Thyroid gland (tissue), 4 donors: ENCODE data around the gene CEP350. TPM values are rescaled to one million over a fixed set of nuclear protein-coding genes. Genes with fewer than 3 reads are reported as not detected.

Source experiments
- DNase-seq, 2 donors: peaks; one replicate each; pipeline ENCODE4 v3.0.0-alpha.2; 2019
- H3K27ac ChIP-seq, 3 donors: fragments of 200-600 bp; sonication (generic); 1 replicate in 2 of 3; 2 replicates in 1 of 3; pipeline ENCODE4 v1.5.1; 2016 to 2019; ENCODE audit warnings: mild to moderate bottlenecking in 1 of 3, moderate library complexity in 1 of 3
- H3K27me3 ChIP-seq: fragments of 200-600 bp; sonication (generic); one replicate; pipeline ENCODE4 v1.5.1; 2019
- H3K36me3 ChIP-seq, 2 donors: fragments of 200-600 bp; sonication (generic); one replicate each; pipeline ENCODE4 v1.5.1; 2016 to 2019
- H3K4me1 ChIP-seq, 2 donors: fragments of 200-600 bp; sonication (generic); one replicate each; pipeline ENCODE4 v1.5.1; 2017 to 2019
- H3K4me3 ChIP-seq, 3 donors: fragments of 200-600 bp; sonication (generic); replicated peaks in 1 of 3; 1 replicate in 2 of 3; 2 replicates in 1 of 3; pipeline ENCODE4 v1.5.1; 2016; ENCODE audit warnings: mild to moderate bottlenecking in 1 of 3
- H3K9me3 ChIP-seq: fragments of 200-600 bp; sonication (generic); one replicate; pipeline ENCODE4 v1.5.1; 2017
- CTCF ChIP-seq, 6 experiments: fragments of 200-600 bp in 3 of 6; fragments of 450-650 bp in 3 of 6; sonication (generic) in 3 of 6; IDR thresholded peaks; one replicate each; pipeline ENCODE4 v1.5.1; 2016 to 2019; ENCODE audit warnings: antibody characterized with exemption in 6 of 6, mild to moderate bottlenecking in 2 of 6, inconsistent platforms in 1 of 6, moderate library complexity in 1 of 6
- POLR2A ChIP-seq, 2 donors: fragments of 450-650 bp; IDR thresholded peaks; one replicate each; pipeline ENCODE4 v1.6.1; 2017; ENCODE audit warnings: antibody characterized with exemption in 2 of 2, mild to moderate bottlenecking in 2 of 2, moderate library complexity in 1 of 2
- WGBS, 2 donors: methylation state at CpG; one replicate each; pipeline ENCODE4 v1.1.5; 2017; 5-methylcytosine and 5-hydroxymethylcytosine counted together
- intact Hi-C: fragments of 100-400 bp; cut with DNase I; formaldehyde crosslinking; loops from one replicate; pipeline ENCODE4 v1.15.1; 2023
- total RNA-seq, 4 donors: library from RNA; depleted of rRNA; stranded (reverse); fragments of >200 nt; gene quantifications; one replicate each; pipeline ENCODE4 v1.2.3, GENCODE V29; 2016

Gene CEP350
- total RNA-seq, 4 donors from 2014 or later, result 58.3 to 78.1 (median 65.2) TPM

- TF ChIP-seq CTCF (IDR thresholded peaks at IDR 0.05), result no peak
- no peak for TF ChIP-seq POLR2A (IDR thresholded peaks at IDR 0.05)
These were observed 128.6 kb downstream of the CEP350 start for GRCh38 chr1:180083164-180083563.

GRCh38 chr1:180084867-180085266 lies 130.3 kb downstream of the CEP350 start:
- WGBS, 2 donors, result 98% methylated on average over 1 of the region's 1 CpG
- H3K36me3 ChIP-seq, result peaks cover 15 to 16% of the 10 kb centered on the region in 2 donors
- H3K4me3 ChIP-seq, result no peak overlapping the region
- H3K27me3 ChIP-seq, result no peaks in the 10 kb centered on the region
- H3K4me1 ChIP-seq, result no peaks in the 10 kb centered on the region
- H3K9me3 ChIP-seq, result no peaks in the 10 kb centered on the region
- H3K27ac ChIP-seq, result no peak overlapping the region
- DNase-seq, result no peak
- intact Hi-C loops, result no loop called here
- TF ChIP-seq CTCF (IDR thresholded peaks at IDR 0.05) (no peak), POLR2A (IDR thresholded peaks at IDR 0.05) (no peak)

More at GRCh38 chr1:180083164-180083563, 128.6 kb downstream of the CEP350 start:
- no peaks in the 10 kb centered on the region for H3K9me3 ChIP-seq
- peaks cover 22 to 23% of the 10 kb centered on the region in 2 donors for H3K36me3 ChIP-seq
- no peak overlapping the region for H3K4me3 ChIP-seq
- no peaks in the 10 kb centered on the region for H3K27me3 ChIP-seq
- no peak for DNase-seq
- no peak overlapping the region for H3K27ac ChIP-seq
- H3K4me1 ChIP-seq, result no peaks in the 10 kb centered on the region
- 87 to 93% methylated on average over 1 of the region's 1 CpG for WGBS, 2 donors
- intact Hi-C loops, result no loop called here

- WGBS, 2 donors, result 94 to 98% methylated on average over 2 of the region's 2 CpGs
- Histone ChIP-seq H3K36me3 (peaks cover 15% of the 10 kb centered on the region in 2 donors), H3K27me3 (no peaks in the 10 kb centered on the region), H3K4me3 (no peak overlapping the region), H3K9me3 (no peaks in the 10 kb centered on the region), H3K27ac (no peak overlapping the region), H3K4me1 (no peaks in the 10 kb centered on the region)
- intact Hi-C loops, result no loop called here
- TF ChIP-seq POLR2A (IDR thresholded peaks at IDR 0.05), result no peak
- TF ChIP-seq CTCF (IDR thresholded peaks at IDR 0.05), result no peak
- DNase-seq, result no peak
These were observed 130.7 kb downstream of the CEP350 start for GRCh38 chr1:180085331-180085730.

DNA sequence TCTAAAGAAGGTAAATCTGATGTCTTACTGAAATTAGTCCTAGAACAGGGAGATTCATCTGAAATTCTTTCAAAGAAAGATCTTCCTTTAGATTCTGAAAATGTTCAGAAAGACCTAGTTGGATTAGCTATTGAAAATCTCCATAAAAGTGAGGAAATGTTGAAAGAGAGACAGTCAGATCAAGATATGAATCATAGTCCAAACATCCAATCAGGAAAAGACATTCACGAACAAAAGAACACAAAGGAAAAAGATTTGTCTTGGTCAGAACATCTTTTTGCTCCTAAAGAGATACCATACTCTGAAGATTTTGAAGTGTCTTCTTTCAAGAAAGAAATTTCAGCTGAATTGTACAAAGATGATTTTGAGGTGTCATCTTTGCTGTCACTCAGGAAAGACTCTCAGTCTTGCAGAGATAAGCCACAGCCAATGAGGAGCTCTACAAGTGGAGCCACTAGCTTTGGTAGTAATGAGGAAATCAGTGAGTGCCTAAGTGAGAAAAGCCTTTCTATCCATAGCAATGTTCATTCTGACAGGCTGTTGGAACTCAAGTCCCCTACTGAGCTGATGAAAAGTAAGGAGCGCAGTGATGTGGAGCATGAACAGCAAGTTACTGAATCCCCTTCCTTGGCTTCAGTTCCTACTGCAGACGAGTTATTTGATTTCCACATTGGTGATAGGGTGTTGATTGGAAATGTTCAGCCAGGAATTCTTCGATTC lies 138.5 kb downstream of the CEP350 start:
- Histone ChIP-seq H3K4me3 (no peak overlapping the region), H3K27ac (no peak overlapping the region), H3K9me3 (no peaks in the 10 kb centered on the region), H3K36me3 (peaks cover 25 to 43% of the 10 kb centered on the region in 2 donors), H3K27me3 (no peaks in the 10 kb centered on the region), H3K4me1 (no peaks in the 10 kb centered on the region)
- TF ChIP-seq CTCF (IDR thresholded peaks at IDR 0.05) (no peak), POLR2A (IDR thresholded peaks at IDR 0.05) (no peak)
- intact Hi-C loops, result no loop called here
- 92 to 98% methylated on average over 4 of the region's 4 CpGs for WGBS, 2 donors
- no peak for DNase-seq

GRCh38 chr1:180094705-180095295 lies 140.2 kb downstream of the CEP350 start:
- WGBS, 2 donors, result 95 to 96% methylated on average over 3 of the region's 3 CpGs
- no peak for DNase-seq
- Histone ChIP-seq H3K4me1 (no peaks in the 10 kb centered on the region), H3K4me3 (no peak overlapping the region), H3K27ac (no peak overlapping the region), H3K9me3 (no peaks in the 10 kb centered on the region), H3K27me3 (no peaks in the 10 kb centered on the region), H3K36me3 (peaks cover 37 to 57% of the 10 kb centered on the region in 2 donors)
- TF ChIP-seq CTCF (IDR thresholded peaks at IDR 0.05) (no peak), POLR2A (IDR thresholded peaks at IDR 0.05) (no peak)
- intact Hi-C loops, result no loop called here
